Dermis blood vessel endothelial cell (primary cell): Measurements from ENCODE around the gene ITGA2. TPM values are rescaled to one million over a fixed set of nuclear protein-coding genes. Genes with fewer than 3 reads are reported as not detected.
"Not testable (repeated sequence)": the region's sequence is repeated elsewhere in the genome, so short reads cannot be mapped to it uniquely, and the experiment has no call there.

Source experiments
- DNase-seq: peaks from one replicate; pipeline ENCODE4 v3.0.0; 2010
- total RNA-seq: library from RNA; depleted of rRNA; stranded (reverse); fragments of >200 nt; gene quantifications from 2 replicates; pipeline ENCODE4 v1.2.3, GENCODE V29; 2014

The ITGA2 gene
- total RNA-seq, 1 donor from 2014 or later, result 44.9 TPM

- peak; percentile 96 for DNase-seq
These were observed 120.4 kb downstream of the ITGA2 start, which contains the start of gene MOCS2 for GRCh38 chr5:53109443-53110127. MOCS2 (minus strand) TSS chr5:53109757; CDS start chr5:53107174, 2,583 bp downstream.

GRCh38 chr5:53110156-53110555, 121.0 kb downstream of the ITGA2 start:
- no peak for DNase-seq

- DNase-seq, result no peak
These were observed 122.0 kb downstream of the ITGA2 start for GRCh38 chr5:53111139-53111538.

GRCh38 chr5:53112307-53112706, 123.2 kb downstream of the ITGA2 start:
- DNase-seq, result not testable (repeated sequence)

- DNase-seq, result no peak
These were observed 123.8 kb downstream of the ITGA2 start for GRCh38 chr5:53112909-53113308.

GRCh38 chr5:53113947-53114346, 124.8 kb downstream of the ITGA2 start:
- DNase-seq, result no peak

GRCh38 chr5:53114988-53115387, 125.8 kb downstream of the ITGA2 start:
- peak; percentile 52 for DNase-seq

GRCh38 chr5:53116597-53116996, 127.4 kb downstream of the ITGA2 start:
- no peak for DNase-seq

GRCh38 chr5:53118879-53119278, 129.7 kb downstream of the ITGA2 start:
- no peak for DNase-seq

GRCh38 chr5:53120165-53120564, 131.0 kb downstream of the ITGA2 start:
- DNase-seq, result no peak

- DNase-seq, result peak; percentile 27
These were observed 134.6 kb downstream of the ITGA2 start for GRCh38 chr5:53123702-53124101.

- no peak for DNase-seq
These were observed 137.4 kb downstream of the ITGA2 start for GRCh38 chr5:53126521-53126920.

- DNase-seq, result no peak
These were observed 138.0 kb downstream of the ITGA2 start for GRCh38 chr5:53127107-53127506.

- no peak for DNase-seq
These were observed 139.3 kb downstream of the ITGA2 start for GRCh38 chr5:53128481-53128880.

GRCh38 chr5:53130266-53130665, 141.1 kb downstream of the ITGA2 start:
- no peak for DNase-seq

GRCh38 chr5:53133020-53133419, 143.9 kb downstream of the ITGA2 start:
- DNase-seq, result no peak

Other genes with a start within 250 kb of the ITGA2 start
- gene ITGA1, start 201.4 kb upstream of the ITGA2 start, total RNA-seq, result 75.4 and 81.2 TPM in 2 replicates
- 22.8 and 24.0 TPM in 2 replicates for gene PELO, start 201.4 kb upstream of the ITGA2 start, total RNA-seq
- 24.0 and 24.2 TPM in 2 replicates for gene MOCS2, start 120.4 kb downstream of the ITGA2 start, total RNA-seq